Tibial artery (tissue), 4 donors: ENCODE data around the gene PPT1.

Source experiments
- DNase-seq, 2 donors: peaks; one replicate each; pipeline ENCODE4 v3.0.0-alpha.2; 2019
- H3K27ac ChIP-seq, 2 donors: fragments of 200-600 bp; sonication (generic) in 1 of 2; 1 replicate in 1 of 2; 2 replicates in 1 of 2; pipeline ENCODE4 v1.5.1; 2018 to 2019; ENCODE audit warnings: mild to moderate bottlenecking in 1 of 2
- H3K27me3 ChIP-seq, 2 donors: fragments of 200-600 bp; sonication (generic) in 1 of 2; one replicate each; pipeline versions ENCODE4 v1.5.1 to v1.6.0; 2016 to 2019
- H3K36me3 ChIP-seq, 3 donors: fragments of 200-600 bp; sonication (generic) in 2 of 3; one replicate each; pipeline ENCODE4 v1.5.1; 2016 to 2019; ENCODE audit warnings: mild to moderate bottlenecking in 2 of 3
- H3K4me1 ChIP-seq, 4 donors: fragments of 200-600 bp; sonication (generic) in 2 of 4; 1 replicate in 3 of 4; 2 replicates in 1 of 4; pipeline ENCODE4 v1.5.1; 2016 to 2019
- H3K4me3 ChIP-seq, 2 donors: fragments of 200-600 bp; sonication (generic) in 1 of 2; 1 replicate in 1 of 2; 2 replicates in 1 of 2; pipeline ENCODE4 v1.5.1; 2018 to 2019; ENCODE audit warnings: mild to moderate bottlenecking in 2 of 2
- H3K9me3 ChIP-seq, 3 donors: fragments of 200-600 bp; sonication (generic) in 1 of 3; one replicate each; pipeline ENCODE4 v1.5.1; 2016 to 2019
- intact Hi-C: fragments of 100-400 bp; cut with DNase I; formaldehyde crosslinking; loops from one replicate; pipeline ENCODE4 v1.15.0; 2023; ENCODE audit warnings: low total_unique reads
- TF ChIP-seq, protein P1 (sequence below), 2 experiments: fragments of 200-600 bp in 1 of 2; fragments of 450-650 bp in 1 of 2; IDR thresholded peaks; one replicate each; pipeline ENCODE4 v1.5.1; 2017 to 2019; ENCODE audit warnings: antibody characterized with exemption in 2 of 2, mild to moderate bottlenecking in 1 of 2, moderate library complexity in 1 of 2

PPT1 gene

DNA sequence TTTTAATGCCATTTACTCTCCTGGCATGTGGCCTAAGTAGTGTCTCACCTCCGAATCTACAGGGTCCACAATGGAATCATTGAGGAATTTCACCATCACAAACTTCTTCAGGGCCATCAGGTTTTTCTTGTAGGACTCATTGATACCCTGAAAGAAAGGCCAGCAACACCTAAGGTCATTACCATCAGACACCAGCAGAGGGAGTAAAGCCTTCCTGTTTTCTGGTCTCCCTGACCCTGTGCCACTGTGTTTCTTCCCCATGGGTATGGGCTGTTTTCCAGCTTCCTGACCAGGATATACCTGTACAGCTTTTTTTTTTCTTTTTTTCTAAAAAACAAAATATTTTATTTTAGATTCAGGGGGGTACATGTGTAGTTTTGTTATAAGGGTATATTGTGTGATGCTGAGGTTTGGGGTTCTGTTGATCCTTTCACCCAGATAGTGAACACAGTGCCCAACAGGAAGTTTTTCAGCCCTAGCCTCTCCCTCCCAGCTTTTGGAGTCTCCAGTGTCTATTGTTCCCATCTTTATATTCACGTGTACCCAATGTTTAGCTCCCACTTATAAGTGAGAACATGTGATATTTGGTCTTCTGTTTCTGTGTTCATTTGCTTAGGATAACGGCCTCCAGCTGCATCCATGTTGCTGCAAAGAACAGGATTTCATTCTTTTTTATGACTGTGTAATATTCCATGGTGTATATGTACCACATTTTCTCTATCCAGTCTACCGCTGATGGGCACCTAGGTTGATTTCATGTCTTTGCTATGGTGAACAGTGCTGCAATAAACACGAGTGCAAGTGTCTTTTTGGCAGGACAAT is 18.3 kb downstream of the PPT1 start:
- Histone ChIP-seq H3K4me3 (no peak overlapping the region), H3K27me3 (no peaks in the 10 kb centered on the region), H3K36me3 (peaks cover 0 to 75% (median 16%) of the 10 kb centered on the region in 3 donors), H3K27ac (no peak overlapping the region), H3K4me1 (peaks cover 0 to 8% (median 0%) of the 10 kb centered on the region in 4 donors), H3K9me3 (no peaks in the 10 kb centered on the region)
- TF ChIP-seq, protein P1, sequence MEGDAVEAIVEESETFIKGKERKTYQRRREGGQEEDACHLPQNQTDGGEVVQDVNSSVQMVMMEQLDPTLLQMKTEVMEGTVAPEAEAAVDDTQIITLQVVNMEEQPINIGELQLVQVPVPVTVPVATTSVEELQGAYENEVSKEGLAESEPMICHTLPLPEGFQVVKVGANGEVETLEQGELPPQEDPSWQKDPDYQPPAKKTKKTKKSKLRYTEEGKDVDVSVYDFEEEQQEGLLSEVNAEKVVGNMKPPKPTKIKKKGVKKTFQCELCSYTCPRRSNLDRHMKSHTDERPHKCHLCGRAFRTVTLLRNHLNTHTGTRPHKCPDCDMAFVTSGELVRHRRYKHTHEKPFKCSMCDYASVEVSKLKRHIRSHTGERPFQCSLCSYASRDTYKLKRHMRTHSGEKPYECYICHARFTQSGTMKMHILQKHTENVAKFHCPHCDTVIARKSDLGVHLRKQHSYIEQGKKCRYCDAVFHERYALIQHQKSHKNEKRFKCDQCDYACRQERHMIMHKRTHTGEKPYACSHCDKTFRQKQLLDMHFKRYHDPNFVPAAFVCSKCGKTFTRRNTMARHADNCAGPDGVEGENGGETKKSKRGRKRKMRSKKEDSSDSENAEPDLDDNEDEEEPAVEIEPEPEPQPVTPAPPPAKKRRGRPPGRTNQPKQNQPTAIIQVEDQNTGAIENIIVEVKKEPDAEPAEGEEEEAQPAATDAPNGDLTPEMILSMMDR (IDR thresholded peaks at IDR 0.05), result peak; percentile 50 to 69
- intact Hi-C loops, result no loop called here
- DNase-seq, result no peak

DNA sequence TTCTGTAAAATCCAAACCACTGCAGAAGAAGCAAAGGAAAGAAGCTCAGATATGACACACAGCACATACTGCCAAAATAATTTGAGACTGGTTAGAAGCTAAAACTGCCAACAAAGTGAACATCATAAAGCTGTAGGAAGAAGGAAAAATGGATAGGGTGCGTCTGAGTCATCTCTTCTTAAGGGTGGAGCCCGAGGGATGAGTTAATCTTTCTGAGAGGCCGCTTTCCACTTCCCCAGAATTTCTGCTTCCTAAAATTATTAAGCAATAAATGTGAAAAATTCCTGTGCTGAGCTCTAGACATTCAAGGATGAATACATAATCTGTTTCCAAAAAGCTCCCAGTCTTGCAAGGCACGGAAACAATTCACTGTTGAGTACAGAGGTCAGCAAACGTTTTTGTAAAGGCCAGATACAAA is 20.1 kb downstream of the PPT1 start:
- Histone ChIP-seq H3K27me3 (no peaks in the 10 kb centered on the region), H3K4me3 (no peak overlapping the region), H3K36me3 (peaks cover 11 to 81% (median 33%) of the 10 kb centered on the region in 3 donors), H3K4me1 (peaks cover 0 to 8% (median 0%) of the 10 kb centered on the region in 4 donors), H3K9me3 (no peaks in the 10 kb centered on the region), H3K27ac (peak overlapping the region; percentile 2 to 21)
- no peak for DNase-seq
- TF ChIP-seq, protein P1 (IDR thresholded peaks at IDR 0.05), result no peak
- intact Hi-C loops, result no loop called here

DNA sequence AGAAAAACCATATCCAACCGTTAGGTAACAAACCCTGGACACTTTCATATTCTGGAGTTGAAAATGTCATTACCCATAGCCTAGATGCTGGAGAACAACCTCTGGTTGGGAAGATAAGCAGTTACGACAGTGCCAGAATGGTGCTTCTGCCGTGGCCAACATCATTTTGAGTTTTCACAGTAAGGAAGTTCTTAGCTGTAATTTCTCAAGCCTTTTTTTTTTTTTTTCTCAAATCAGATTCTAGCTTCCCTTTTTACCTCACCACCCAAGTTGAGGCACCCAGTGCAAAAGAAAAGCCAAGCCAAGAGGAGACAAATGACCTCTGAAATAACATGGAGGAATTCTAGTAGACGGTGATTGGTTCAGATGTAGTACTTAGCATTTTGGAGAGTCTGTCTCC is 21.8 kb downstream of the PPT1 start:
- TF ChIP-seq, protein P1 (IDR thresholded peaks at IDR 0.05), result no peak
- Histone ChIP-seq H3K27me3 (no peaks in the 10 kb centered on the region), H3K4me1 (peaks cover 0 to 8% (median 0%) of the 10 kb centered on the region in 4 donors), H3K9me3 (no peaks in the 10 kb centered on the region), H3K36me3 (peaks cover 27 to 96% (median 49%) of the 10 kb centered on the region in 3 donors), H3K27ac (no peak overlapping the region), H3K4me3 (no peak overlapping the region)
- intact Hi-C loops, result no loop called here
- DNase-seq, result no peak

DNA sequence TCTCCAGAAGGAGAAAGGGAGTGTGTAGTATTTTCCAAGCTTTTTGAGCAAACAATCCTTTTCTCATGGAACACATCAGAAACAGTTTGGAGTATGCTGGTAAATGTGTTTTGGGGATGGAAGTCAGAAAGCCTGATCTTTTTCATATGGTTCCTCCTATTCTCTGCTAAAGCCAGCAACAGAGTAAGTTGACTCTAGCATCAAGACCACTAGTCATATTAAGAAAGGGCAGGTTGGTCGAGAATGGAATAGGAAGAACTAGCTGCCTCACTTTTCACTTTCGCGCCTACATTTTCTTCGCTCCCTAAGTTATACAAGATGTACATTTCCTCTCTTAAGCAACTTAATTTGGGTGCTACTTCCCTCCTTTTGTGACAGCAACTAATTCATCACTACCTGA is 24.0 kb downstream of the PPT1 start:
- H3K4me1 ChIP-seq, result peaks cover 0 to 8% (median 0%) of the 10 kb centered on the region in 4 donors
- intact Hi-C loops, result no loop called here
- H3K9me3 ChIP-seq, result no peaks in the 10 kb centered on the region
- no peaks in the 10 kb centered on the region for H3K27me3 ChIP-seq
- H3K4me3 ChIP-seq, result no peak overlapping the region
- H3K27ac ChIP-seq, result no peak overlapping the region
- TF ChIP-seq, protein P1 (IDR thresholded peaks at IDR 0.05), result no peak
- peaks cover 49 to 98% (median 61%) of the 10 kb centered on the region in 3 donors for H3K36me3 ChIP-seq
- no peak for DNase-seq

DNA sequence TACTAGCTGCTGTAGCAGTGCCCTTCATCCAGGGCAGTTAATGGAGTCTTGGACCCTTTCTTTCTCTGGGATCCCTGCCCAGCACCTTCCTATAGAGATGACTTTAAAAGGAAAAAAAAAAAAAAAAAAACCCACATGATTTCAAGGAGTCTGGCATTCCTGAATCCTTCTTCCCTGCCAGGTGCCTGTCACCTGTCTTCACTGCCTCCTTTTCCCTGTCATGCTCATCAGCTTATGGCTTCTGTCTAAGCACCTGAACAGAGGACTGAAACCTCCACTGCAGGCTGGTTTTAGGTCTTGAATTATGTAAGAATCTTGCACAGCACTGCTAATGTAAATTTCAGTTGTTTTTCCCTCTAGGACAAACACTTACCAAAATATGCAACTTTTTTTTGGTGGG is 24.9 kb downstream of the PPT1 start:
- TF ChIP-seq, protein P1 (IDR thresholded peaks at IDR 0.05), result no peak
- Histone ChIP-seq H3K27ac (no peak overlapping the region), H3K4me1 (peaks cover 0 to 8% (median 0%) of the 10 kb centered on the region in 4 donors), H3K36me3 (peaks cover 58 to 98% (median 68%) of the 10 kb centered on the region in 3 donors), H3K27me3 (no peaks in the 10 kb centered on the region), H3K9me3 (no peaks in the 10 kb centered on the region), H3K4me3 (no peak overlapping the region)
- intact Hi-C loops, result no loop called here
- DNase-seq, result no peak
